OCI-LY1 (cell line): ENCODE measurements around the gene MARK4.

Experiments used
- EZH2 ChIP-seq: fragments of 200-600 bp; sonication (generic), shearing (Covaris generic); IDR thresholded peaks from 2 replicates; pipeline ENCODE4 v1.8.0; 2017; ENCODE audit warnings: borderline replicate concordance, mixed run types, mild to moderate bottlenecking, antibody characterized with exemption, low read length, moderate library complexity, mixed read lengths
- TF ChIP-seq, protein P1 (sequence below): fragments of 200-600 bp; sonication (generic), shearing (Covaris generic); IDR thresholded peaks from 2 replicates; pipeline ENCODE4 v1.5.1; 2017; ENCODE audit warnings: mild to moderate bottlenecking, antibody characterized with exemption, low read length, moderate library complexity, mixed read lengths

DNA sequence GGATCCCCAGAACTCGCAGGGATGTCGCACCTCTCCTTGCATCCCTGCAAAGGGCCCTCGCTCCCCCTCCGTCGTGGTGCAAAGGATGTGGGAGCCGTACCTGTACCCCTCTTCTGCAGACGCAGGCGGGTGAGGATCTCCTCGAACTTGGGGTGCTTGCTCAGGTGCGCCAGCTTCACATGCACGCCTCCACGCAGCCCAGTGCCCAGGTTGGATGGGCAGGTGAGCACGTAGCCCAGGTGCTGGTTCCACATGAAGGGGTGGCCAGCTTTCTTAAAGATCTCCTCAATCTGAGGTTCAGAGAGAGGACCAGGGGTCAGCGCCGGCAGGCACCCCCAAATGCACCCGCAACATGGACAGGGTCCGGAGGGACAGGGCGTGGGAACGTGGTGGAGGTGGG lies 56.3 kb downstream of the MARK4 start:
- no peak for TF ChIP-seq EZH2
- TF ChIP-seq, protein P1, sequence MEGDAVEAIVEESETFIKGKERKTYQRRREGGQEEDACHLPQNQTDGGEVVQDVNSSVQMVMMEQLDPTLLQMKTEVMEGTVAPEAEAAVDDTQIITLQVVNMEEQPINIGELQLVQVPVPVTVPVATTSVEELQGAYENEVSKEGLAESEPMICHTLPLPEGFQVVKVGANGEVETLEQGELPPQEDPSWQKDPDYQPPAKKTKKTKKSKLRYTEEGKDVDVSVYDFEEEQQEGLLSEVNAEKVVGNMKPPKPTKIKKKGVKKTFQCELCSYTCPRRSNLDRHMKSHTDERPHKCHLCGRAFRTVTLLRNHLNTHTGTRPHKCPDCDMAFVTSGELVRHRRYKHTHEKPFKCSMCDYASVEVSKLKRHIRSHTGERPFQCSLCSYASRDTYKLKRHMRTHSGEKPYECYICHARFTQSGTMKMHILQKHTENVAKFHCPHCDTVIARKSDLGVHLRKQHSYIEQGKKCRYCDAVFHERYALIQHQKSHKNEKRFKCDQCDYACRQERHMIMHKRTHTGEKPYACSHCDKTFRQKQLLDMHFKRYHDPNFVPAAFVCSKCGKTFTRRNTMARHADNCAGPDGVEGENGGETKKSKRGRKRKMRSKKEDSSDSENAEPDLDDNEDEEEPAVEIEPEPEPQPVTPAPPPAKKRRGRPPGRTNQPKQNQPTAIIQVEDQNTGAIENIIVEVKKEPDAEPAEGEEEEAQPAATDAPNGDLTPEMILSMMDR, result no peak
